Left colon (tissue), 2 donors: Measurements from ENCODE around the gene ANO8. TPM values are rescaled to one million over a fixed set of nuclear protein-coding genes. Genes with fewer than 3 reads are reported as not detected.
"Not testable (repeated sequence)": the region's sequence is repeated elsewhere in the genome, so short reads cannot be mapped to it uniquely, and the experiment has no call there.

ENCODE experiments used
- ATAC-seq: fragments of 200-7000 bp; cut with Tn5 transposase; one replicate; pipeline ENCODE4 v1.9.1; 2020; ENCODE audit warnings: mild to moderate bottlenecking, moderate library complexity
- DNase-seq, 2 donors: peaks; one replicate each; pipeline ENCODE4 v3.0.0-alpha.2; 2020
- intact Hi-C, 2 donors: fragments of 100-400 bp; cut with DNase I in 1 of 2; cut with micrococcal nuclease in 1 of 2; formaldehyde crosslinking; loops; one replicate each; pipeline versions ENCODE4 v1.11.2 to v1.14.0; 2022; cut with DNase I, micrococcal nuclease
- total RNA-seq, 2 donors: library from RNA; stranded (reverse); fragmentation: NEBNext Ultra II Directional; extraction: Animal tissue kit (Norgen Biotek cat#: 25700); gene quantifications; one replicate each; pipeline ENCODE4 v1.2.1, GENCODE V29; 2021
- donor health status: DM: no; HTN: no; CAD: no.
- donor health status: DM: yes; HTN: yes; CAD: no.

Gene ANO8
- total RNA-seq, 2 donors from 2014 or later = 8.4 to 10.8 TPM

- peak; percentile 63 for ATAC-seq
- DNase-seq = peak; percentile 96 to 97
- intact Hi-C loops = no loop called here
These were observed 31.3 kb downstream of the ANO8 start, which contains the start of gene ABHD8 for GRCh38 chr19:17303167-17303939. ABHD8 (minus strand) TSS chr19:17303425; CDS start chr19:17301616, 1,809 bp downstream.

GRCh38 chr19:17302391-17303166, 32.1 kb downstream of the ANO8 start:
- peak in 1 of 2 donors; percentile 56 for DNase-seq
- intact Hi-C loops = no loop called here
- no peak for ATAC-seq

- ATAC-seq = no peak
- intact Hi-C loops = no loop called here
These were observed 33.5 kb downstream of the ANO8 start for GRCh38 chr19:17300992-17301619.

GRCh38 chr19:17296976-17297375, 37.7 kb downstream of the ANO8 start:
- ATAC-seq = no peak
- DNase-seq = no peak
- intact Hi-C loops = no loop called here

More at GRCh38 chr19:17300992-17301619, 33.5 kb downstream of the ANO8 start:
- DNase-seq = no peak

GRCh38 chr19:17296273-17296672, 38.4 kb downstream of the ANO8 start:
- DNase-seq (no peak), ATAC-seq (no peak)
- intact Hi-C loops = no loop called here

GRCh38 chr19:17295551-17295950, 39.1 kb downstream of the ANO8 start:
- DNase-seq, intact Hi-C loops, ATAC-seq: not testable (repeated sequence)

- intact Hi-C loops = no loop called here
- ATAC-seq = peak; percentile 26
- DNase-seq = peak in 1 of 2 donors; percentile 66
These were observed 40.4 kb downstream of the ANO8 start for GRCh38 chr19:17294051-17294891.

GRCh38 chr19:17293605-17294004, 41.0 kb downstream of the ANO8 start:
- no peak for DNase-seq
- no peak for ATAC-seq
- intact Hi-C loops = no loop called here

GRCh38 chr19:17292301-17293074, 42.2 kb downstream of the ANO8 start:
- ATAC-seq (peak; percentile 93), DNase-seq (peak; percentile 82 to 86)
- intact Hi-C loops = no loop called here

- DNase-seq (peak; percentile 72 to 81), ATAC-seq (peak; percentile 41)
- intact Hi-C loops = loop anchor here in 1 of 2 donors (10.0 kb wide), 2 partner anchors 85 to 225 kb away; no protein-coding TSS in a partner anchor
These were observed 45.2 kb downstream of the ANO8 start for GRCh38 chr19:17289489-17289888.

- ATAC-seq (no peak), DNase-seq (no peak)
- intact Hi-C loops = loop anchor here in 1 of 2 donors (10.0 kb wide), 2 partner anchors 82 to 222 kb away; no protein-coding TSS in a partner anchor
These were observed 47.9 kb downstream of the ANO8 start for GRCh38 chr19:17286752-17287151.

GRCh38 chr19:17286263-17286662, 48.4 kb downstream of the ANO8 start:
- ATAC-seq (no peak), DNase-seq (no peak)
- intact Hi-C loops = loop anchor here in 1 of 2 donors (10.0 kb wide), 2 partner anchors 81 to 221 kb away; no protein-coding TSS in a partner anchor

- no peak for DNase-seq
- no peak for ATAC-seq
- intact Hi-C loops = loop anchor here in 1 of 2 donors (10.0 kb wide), 2 partner anchors 81 to 221 kb away; no protein-coding TSS in a partner anchor
These were observed 49.1 kb downstream of the ANO8 start for GRCh38 chr19:17285415-17286135.

- ATAC-seq (no peak), DNase-seq (no peak)
- intact Hi-C loops = loop anchor here (5.0 to 10.0 kb wide), 3 partner anchors 76 to 219 kb away; no protein-coding TSS in a partner anchor
These were observed 51.1 kb downstream of the ANO8 start for GRCh38 chr19:17283504-17283996.

- ATAC-seq (peak; percentile 98), DNase-seq (peak; percentile 81 to 92)
- intact Hi-C loops = loop anchor here (5.0 to 10.0 kb wide), 3 partner anchors 75 to 218 kb away; no protein-coding TSS in a partner anchor
These were observed 52.0 kb downstream of the ANO8 start for GRCh38 chr19:17282488-17283125.
